Stimulated activated CD4-positive, alpha-beta T cell treated with anti-CD3 and anti-CD28 coated beads, Interleukin-2, amount 100 ng/mL, for 24 hours (primary cell): ENCODE results near the gene TFPT.
A peak's percentile ranks its signal among the peaks of the same experiment; 100 is the strongest.

Experiments
- DNase-seq, 2 donors: peaks; one replicate each; pipeline ENCODE4 v3.0.0-alpha.2; 2020

The TFPT gene, protein sequence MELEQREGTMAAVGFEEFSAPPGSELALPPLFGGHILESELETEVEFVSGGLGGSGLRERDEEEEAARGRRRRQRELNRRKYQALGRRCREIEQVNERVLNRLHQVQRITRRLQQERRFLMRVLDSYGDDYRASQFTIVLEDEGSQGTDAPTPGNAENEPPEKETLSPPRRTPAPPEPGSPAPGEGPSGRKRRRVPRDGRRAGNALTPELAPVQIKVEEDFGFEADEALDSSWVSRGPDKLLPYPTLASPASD

GRCh38 chr19:54115109-54116063 is at the start of gene TFPT, which contains the start of gene PRPF31:
Gene TFPT, minus strand, starts transcription at chr19:54115657. Its CDS starts 388 bp downstream, at chr19:54115269.
Gene PRPF31, plus strand, starts transcription at chr19:54115754. Its CDS starts 2,525 bp downstream, at chr19:54118279.
- peak; percentile 95 to 97 for DNase-seq

DNA sequence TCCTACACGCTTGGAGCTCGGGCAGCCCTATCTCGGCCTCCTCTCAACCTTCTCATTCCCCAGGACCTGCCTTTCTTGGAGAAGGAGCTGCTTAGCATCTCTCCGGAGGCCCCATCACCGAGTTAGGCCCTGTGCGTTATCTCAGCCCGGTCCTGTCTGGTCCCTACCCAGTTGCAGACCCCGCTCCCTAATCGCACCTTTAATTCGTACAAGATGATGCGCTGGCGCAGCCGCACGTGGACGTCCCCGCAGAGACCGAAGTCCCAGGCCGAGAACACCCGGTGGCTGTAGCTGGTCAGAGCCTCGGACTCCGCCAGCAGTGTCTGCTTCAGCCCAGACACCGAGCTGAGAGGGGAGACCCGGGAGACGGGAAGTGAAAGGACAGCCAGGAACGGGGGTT is 49.8 kb upstream of the TFPT start:
- DNase-seq = no peak

DNA sequence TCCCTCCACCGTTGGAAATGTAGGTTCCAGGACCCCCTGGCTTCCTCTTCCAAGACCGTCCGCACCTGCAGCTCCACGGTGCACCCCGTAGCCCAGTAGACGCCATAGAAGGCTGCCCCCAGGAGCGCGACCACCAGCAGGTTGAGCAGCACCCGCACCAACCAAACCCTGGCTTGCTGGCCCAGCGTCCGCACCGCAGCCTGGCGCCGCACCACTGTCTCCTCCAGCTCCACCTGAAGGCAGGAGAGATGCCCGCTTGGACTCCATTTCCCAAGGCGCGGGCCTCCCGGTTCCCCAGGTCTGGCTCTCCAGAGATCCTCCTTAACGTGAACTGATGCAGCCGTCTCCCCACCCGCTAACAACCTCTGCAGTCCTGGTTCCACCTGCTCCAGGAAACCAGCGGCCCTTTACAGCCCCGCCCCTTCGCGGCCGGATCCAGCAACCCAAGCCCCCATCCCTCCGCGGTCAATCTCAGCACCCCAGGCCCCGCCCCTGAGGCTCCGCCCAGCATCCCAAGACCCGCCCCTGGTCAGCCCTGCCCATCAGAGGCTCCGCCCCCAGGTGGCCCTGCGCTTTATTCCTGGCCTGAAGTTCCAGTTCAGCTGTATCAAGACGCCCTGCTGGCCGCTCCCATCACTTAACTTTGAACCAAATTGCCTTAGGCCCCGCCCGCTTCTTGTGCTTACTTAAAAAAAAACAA is 49.1 kb upstream of the TFPT start:
- peak; percentile 67 to 74 for DNase-seq

- DNase-seq = no peak
Measured at GRCh38 chr19:54162884-54163283, 47.4 kb upstream of the TFPT start.

DNA sequence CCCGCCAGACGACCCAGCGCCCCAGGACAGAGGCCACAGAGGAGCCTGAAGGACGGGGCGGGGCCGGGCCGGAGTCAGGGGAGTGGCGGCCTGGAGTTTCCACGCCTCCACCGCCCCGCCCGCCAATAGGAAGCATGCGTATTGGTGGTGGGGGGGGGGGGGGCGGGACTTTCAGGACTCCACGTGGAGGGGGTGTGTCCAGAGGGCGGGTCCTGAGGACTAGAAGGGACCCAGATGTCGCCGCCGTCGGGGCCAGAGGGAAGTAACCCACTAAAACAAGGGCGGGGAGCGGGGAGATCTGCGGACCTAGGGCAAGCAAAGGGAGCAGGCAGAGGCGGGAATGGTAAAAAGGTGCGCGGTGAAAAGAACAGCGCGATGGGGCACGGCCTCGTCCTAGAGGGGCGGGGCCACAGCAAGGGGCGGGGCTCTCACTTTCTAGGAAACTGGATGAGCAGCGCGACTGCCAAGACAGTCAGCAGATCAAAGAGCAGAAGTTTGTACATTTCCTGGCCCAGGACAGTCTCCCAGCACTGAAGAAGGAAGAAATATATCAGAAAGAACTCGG is 46.9 kb upstream of the TFPT start:
- peak; percentile 84 to 87 for DNase-seq

DNA sequence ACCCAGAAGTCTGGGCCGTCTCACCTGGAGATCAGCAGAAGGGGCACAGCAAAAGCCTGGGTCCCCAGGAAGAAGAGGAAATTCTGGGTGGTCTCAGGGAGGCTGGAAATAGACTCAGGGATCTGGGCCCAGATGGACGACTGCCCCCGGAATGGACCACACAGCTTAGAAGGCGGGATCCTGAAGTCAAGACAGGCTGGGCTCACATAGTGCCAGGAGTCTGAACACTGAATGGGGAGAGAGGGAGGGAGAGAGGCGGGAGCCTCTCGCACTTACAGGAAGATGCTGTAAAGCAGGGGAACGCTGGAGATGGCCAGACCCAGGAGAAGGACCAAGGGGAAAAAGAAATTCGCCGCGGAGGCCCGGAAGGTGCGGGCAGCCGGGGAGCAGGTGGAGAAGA is 45.4 kb upstream of the TFPT start:
- no peak for DNase-seq

- DNase-seq = no peak
Measured at GRCh38 chr19:54160182-54160811, 44.8 kb upstream of the TFPT start.

DNA sequence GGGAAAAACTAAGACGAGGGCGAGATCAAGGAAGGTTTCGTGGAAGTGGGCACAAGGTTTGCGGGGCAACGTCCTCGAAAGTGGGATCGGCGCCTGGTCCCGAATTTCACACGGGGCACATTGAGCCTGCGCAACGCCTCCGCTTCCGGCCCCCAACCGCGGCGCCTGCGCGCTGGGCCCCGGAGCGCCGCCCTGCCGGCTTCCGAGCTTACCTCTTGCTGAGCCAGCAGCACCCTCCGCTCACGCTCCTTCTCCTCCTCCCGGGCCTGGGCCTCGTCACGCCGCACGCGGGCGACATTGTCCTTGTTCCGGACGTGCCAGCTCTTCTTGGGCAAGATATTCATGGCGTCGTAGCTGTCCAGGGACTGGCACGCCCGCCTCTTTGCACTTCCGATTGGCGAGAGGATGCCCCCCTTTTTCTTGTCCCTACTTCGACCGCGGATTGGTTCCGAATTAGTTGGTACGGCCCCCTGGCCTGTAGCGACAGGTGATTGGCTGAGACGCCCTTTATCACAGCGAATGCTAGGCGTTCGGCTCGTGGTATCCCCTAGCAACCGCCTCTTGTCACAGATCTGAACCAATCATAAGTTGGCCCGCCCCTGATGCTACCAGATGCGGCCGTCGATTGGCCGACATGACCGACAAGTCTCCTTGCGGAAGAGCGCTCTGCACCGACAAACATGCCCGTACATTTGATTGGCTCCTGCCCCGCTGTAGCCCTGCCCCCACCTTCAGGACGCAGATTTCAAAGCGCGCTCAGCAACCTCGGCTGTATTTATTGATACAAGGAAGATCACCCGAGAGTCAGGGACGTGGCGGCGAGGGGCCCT is 44.1 kb upstream of the TFPT start, which contains the start of gene LENG1:
LENG1 (minus strand) TSS at position 370 of the 830 bp plus-strand sequence; CDS start at position 344, 26 bp downstream.
- DNase-seq = peak; percentile 96 to 98

DNA sequence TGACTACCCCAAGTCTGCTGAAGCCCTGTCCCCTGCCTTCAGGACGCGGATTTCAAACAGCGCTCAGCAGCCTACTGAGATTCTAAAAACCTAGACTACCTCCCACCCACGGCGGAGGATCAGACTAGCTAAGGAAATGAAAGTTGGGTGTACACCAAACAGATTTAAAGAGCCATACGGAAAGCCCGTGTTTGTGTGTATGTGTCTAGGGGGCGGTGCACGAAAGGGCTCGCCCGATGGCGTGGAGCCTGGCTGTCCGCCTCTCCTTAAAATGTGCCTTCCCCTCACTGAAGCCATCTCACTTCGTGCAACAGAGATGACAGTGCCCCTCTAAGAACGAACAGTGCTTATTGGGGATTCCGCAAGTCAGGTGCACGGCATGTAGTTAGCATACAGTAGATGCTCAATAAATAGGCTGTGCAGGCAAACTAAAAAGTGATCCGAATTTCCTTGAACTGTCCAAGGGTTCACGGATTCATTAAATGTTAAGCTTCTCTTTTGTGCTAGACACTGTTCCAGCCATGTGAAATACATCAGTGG is 43.4 kb upstream of the TFPT start:
- peak; percentile 41 to 46 for DNase-seq

GRCh38 chr19:54156953-54157352 is 41.5 kb upstream of the TFPT start:
- no peak for DNase-seq

DNA sequence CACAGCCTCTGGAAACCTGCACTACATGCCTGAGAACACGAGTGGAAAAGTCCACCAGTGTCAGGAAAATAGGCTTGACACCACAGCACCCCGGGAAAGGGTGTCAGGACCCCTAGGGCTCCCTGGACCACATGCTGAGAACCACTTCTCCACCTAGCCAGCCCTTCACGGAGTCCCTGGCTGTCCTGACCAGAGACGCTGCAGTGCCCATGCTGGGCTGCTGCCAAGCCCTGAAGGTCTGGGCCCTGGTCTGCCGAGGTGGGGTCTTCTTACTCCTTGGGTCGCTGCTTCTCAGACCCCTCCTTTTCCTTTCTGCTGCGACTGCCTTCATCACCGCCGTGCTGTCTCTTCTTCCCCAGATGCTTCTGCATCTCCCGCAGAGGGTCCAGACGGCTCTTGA is 41.0 kb upstream of the TFPT start:
- no peak for DNase-seq

- DNase-seq = no peak
Measured at GRCh38 chr19:54155694-54156093, 40.2 kb upstream of the TFPT start.

- no peak for DNase-seq
Measured at GRCh38 chr19:54154603-54155345, 39.3 kb upstream of the TFPT start.

DNA sequence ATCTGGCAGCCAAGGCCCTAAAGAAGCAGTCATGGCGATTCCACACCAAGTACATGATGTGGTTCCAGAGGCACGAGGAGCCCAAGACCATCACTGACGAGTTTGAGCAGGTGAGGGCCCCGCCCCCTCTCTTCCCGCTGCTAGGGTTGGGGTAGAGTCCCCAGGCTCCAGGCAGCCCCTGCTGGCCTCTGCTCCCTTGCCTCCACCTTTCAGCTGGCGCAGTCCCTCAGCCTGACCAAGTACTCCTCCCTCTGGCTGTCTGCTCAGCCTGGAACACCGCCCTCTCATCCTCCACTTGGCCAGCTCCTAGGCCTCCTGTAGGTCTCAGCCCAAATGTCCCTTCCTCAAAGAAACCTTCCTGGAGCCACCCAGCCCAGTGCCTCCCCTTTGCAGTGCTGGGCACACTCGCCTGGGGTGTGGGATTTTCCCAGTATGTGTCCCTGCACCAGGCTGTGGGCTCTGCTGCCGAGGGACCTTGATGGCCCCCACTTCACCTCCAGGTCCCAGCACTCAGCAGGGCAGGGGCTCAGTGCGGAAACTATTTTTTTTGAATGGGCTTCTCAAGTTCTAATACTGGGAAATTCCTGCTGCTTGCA is 38.4 kb upstream of the TFPT start:
- DNase-seq = no peak

DNA sequence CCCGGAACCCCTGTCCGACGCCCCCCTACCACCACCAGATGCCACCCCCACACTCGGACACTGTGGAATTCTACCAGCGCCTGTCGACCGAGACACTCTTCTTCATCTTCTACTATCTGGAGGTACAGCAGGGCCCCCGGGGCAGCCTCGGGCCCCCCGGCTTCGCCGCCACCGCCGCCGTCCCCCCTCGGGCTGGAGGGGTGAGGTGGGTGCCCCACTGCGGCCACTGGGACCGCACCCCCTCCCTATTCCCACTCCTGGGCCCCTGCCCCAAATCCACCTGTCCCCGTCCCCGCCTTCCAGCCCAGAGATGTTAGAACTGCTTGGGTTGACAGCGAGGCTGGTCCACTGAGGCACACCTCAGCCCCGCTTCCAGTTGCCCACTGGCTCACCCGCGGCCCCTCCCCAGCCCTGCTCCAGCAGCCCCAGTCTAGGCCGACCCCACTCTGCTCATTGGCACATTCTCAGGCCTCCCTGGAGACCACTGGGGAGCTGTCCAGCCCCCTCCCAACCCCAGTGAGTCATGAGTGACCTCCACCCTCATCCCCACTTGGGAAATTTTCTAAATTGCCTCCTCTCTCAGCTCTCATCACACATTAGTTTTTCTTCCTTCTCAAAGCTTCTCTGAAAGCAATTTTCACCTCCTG is 37.5 kb upstream of the TFPT start:
- no peak for DNase-seq

DNA sequence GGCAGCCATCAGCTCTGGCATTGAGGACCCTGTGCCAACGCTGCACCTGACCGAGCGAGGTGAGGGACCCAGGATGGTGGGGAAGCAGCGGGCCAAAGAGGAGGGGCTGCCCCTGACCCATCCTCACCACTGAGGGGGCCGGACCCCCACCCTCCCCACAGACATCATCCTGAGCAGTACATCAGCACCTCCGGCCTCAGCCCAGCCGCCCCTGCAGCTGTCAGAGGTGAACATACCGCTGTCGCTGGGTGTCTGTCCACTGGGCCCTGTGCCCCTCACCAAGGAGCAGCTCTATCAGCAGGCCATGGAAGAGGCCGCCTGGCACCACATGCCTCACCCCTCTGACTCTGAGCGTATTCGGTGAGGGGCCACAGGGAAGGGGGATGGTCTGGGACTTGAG is 36.8 kb upstream of the TFPT start:
- no peak for DNase-seq

DNA sequence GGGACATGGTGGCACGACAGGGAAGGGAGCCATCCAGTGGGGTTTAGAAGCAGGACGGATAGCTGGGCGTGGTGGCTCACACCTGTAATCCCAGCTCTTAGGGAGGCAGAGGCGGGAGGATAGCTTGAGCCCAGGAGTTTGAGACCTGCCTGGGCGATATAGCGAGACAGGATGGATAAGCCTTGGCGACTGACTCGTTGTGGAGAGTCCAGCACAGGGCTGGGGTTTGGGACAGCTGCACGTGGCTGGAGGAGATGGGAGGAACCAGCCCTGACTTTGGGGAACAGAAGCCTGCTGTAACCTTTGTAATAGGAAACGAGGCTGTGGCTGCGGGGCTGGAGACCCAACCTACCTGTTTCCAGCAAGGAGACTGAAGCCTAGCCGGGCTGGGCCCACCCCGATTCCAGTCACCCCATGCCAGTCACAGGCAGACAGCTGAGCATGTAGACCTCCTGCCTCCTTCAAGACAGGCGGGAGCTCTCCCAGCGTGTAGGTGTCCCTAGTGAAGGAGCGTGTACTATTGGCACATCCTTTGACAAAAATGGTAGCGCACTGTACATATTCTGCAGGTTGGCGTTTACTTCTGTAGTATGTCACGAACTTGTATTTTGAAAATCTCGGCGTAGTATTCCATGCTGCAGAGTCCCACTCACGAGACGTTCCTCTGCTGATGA is 36.0 kb upstream of the TFPT start:
- no peak for DNase-seq

DNA sequence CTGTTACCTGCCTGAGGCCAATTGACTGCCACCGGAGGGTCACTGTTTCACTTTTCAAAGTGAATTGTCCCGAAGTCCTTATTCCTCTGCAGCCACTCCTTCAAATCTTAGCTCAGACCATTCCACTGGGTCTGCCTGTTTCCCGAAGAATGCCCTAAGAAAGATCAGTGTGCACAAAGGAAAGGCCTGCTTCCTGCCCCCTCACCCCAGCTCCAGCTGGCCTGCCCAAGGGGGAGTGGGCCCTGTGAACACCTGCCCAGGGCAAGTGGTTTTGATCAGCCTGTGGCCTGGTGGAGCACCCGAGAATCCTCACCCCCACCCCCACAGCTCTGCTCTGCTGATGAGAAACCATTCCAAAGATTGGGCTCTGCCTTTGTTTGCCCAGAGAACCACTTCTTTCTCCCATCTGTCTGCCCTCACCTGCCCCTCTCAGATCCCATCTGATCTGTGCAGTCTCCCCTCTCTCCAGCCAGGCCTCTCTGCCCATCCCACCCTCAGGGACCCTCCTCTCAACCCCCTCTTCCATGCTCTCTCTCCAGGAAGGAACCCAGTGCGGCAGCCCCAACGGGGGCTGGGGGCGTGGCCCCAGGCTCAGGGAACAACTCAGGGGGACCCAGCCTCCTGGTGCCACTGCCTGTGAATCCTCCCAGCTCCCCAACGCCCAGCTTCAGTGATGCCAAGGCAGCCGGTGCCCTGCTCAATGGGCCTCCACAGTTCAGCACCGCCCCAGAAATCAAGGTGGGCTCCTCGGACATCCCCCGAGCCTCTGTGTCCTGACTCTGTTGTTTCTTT is 33.8 kb upstream of the TFPT start:
- DNase-seq = no peak
